ENCODE results near the gene PLEKHA6. TPM values are rescaled to one million over a fixed set of nuclear protein-coding genes. Genes with fewer than 3 reads are reported as not detected.
A peak's percentile ranks its signal among the peaks of the same experiment; 100 is the strongest.

The PLEKHA6 gene
- polyA plus RNA-seq, 3 donors: 0.08 TPM; not detected in 1

DNA sequence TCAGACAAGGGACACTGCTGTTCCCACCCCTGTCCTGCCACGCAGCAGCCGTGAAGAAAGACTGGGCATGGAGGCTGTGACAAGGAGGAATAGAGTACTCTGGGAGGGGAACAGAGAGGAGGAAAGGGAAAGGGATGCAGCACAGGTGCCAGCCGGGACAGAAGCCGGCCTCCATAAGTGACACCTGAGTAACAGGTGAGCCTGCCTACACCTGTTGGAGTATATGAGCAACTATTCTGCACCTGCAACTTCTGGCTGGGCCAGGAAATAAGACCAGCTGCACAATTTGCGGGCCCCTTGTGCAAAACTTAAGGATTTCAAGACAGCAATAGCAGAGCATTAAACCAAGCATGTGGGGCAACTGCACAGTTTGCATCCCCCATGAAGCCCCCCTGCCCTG, 73.4 kb downstream of the PLEKHA6 start:
- Histone ChIP-seq H3K9me3 (replicated peaks in 1 of 2; ENCODE audit: control insufficient read depth in 1 of 2, insufficient read depth in 1 of 2, low read length in 2 of 2) (no peaks in the 10 kb centered on the region), H3K4me2 (replicated peaks; ENCODE audit: extremely low read depth, low read length, poor library complexity, severe bottlenecking) (peak overlapping the region; percentile 84), H3K27ac (ENCODE audit: low read depth in 1 of 2, low read length in 2 of 2) (peak overlapping the region; percentile 90 to 95), H3K79me2 (ENCODE audit: insufficient read depth, low read length) (no peaks in the 10 kb centered on the region), H2AFZ (ENCODE audit: insufficient read depth, low read depth, low read length, poor library complexity, severe bottlenecking) (peak overlapping the region; percentile 75), H3K27me3 (ENCODE audit: control insufficient read depth in 2 of 2, insufficient read depth in 2 of 2, low read length in 2 of 2) (no peaks in the 10 kb centered on the region), H3K4me3 (replicated peaks in 1 of 3; ENCODE audit: low read depth in 2 of 3, low read length in 3 of 3) (peak overlapping the region; percentile 44 to 76 (median 44)), H3K9ac (ENCODE audit: insufficient read depth, low read length, poor library complexity, severe bottlenecking) (peak overlapping the region; percentile 71), H3K36me3 (replicated peaks in 1 of 2; ENCODE audit: control insufficient read depth in 1 of 2, insufficient read depth in 2 of 2, low read length in 2 of 2) (no peaks in the 10 kb centered on the region), H4K20me1 (ENCODE audit: insufficient read depth, low read length) (no peaks in the 10 kb centered on the region), H3K4me1 (ENCODE audit: control insufficient read depth in 1 of 2, insufficient read depth in 2 of 2, low read length in 2 of 2) (peaks cover 37 to 39% of the 10 kb centered on the region in 2 donors)
- Mint-ChIP-seq H3K9me3 (peaks cover 0 to 1% (median 0%) of the 10 kb centered on the region in 7 donors), H3K36me3 (no peaks in the 10 kb centered on the region), H3K4me1 (peaks cover 37% of the 10 kb centered on the region), H3K27me3 (ENCODE audit: low read depth in 3 of 3) (peaks cover 3 to 5% (median 3%) of the 10 kb centered on the region in 3 donors), H3K4me3 (peak overlapping the region; percentile 84 to 92), H3K27ac (peak overlapping the region; percentile 82 to 99 (median 97))
- 48% methylated on average over 5 of the region's 5 CpGs for WGBS (ENCODE audit: insufficient coverage)
- intact Hi-C loops (cut with micrococcal nuclease): no loop called here
- TF ChIP-seq CTCF (IDR thresholded peaks at IDR 0.05): no peak
- no peak for DNase-seq

- Mint-ChIP-seq H3K4me3 (peak overlapping the region; percentile 76 to 84), H3K36me3 (no peaks in the 10 kb centered on the region), H3K9me3 (peaks cover 0 to 1% (median 0%) of the 10 kb centered on the region in 7 donors), H3K27ac (peak overlapping the region; percentile 63 to 98 (median 97)), H3K27me3 (ENCODE audit: low read depth in 3 of 3) (peaks cover 3 to 5% (median 3%) of the 10 kb centered on the region in 3 donors), H3K4me1 (peaks cover 37% of the 10 kb centered on the region)
- TF ChIP-seq CTCF (IDR thresholded peaks at IDR 0.05): no peak
- Histone ChIP-seq H3K9ac (ENCODE audit: insufficient read depth, low read length, poor library complexity, severe bottlenecking) (no peak overlapping the region), H3K36me3 (replicated peaks in 1 of 2; ENCODE audit: control insufficient read depth in 1 of 2, insufficient read depth in 2 of 2, low read length in 2 of 2) (no peaks in the 10 kb centered on the region), H4K20me1 (ENCODE audit: insufficient read depth, low read length) (no peaks in the 10 kb centered on the region), H3K27me3 (ENCODE audit: control insufficient read depth in 2 of 2, insufficient read depth in 2 of 2, low read length in 2 of 2) (no peaks in the 10 kb centered on the region), H3K4me1 (ENCODE audit: control insufficient read depth in 1 of 2, insufficient read depth in 2 of 2, low read length in 2 of 2) (peaks cover 37 to 39% of the 10 kb centered on the region in 2 donors), H3K4me2 (replicated peaks; ENCODE audit: extremely low read depth, low read length, poor library complexity, severe bottlenecking) (peak overlapping the region; percentile 84), H2AFZ (ENCODE audit: insufficient read depth, low read depth, low read length, poor library complexity, severe bottlenecking) (peak overlapping the region; percentile 44), H3K79me2 (ENCODE audit: insufficient read depth, low read length) (no peaks in the 10 kb centered on the region), H3K9me3 (replicated peaks in 1 of 2; ENCODE audit: control insufficient read depth in 1 of 2, insufficient read depth in 1 of 2, low read length in 2 of 2) (no peaks in the 10 kb centered on the region), H3K27ac (ENCODE audit: low read depth in 1 of 2, low read length in 2 of 2) (peak overlapping the region; percentile 90 to 95), H3K4me3 (replicated peaks in 1 of 3; ENCODE audit: low read depth in 2 of 3, low read length in 3 of 3) (peak overlapping the region in 1 of 3 experiments; percentile 76)
- DNase-seq: no peak
- intact Hi-C loops (cut with micrococcal nuclease): no loop called here
- 58% methylated on average over 4 of the region's 13 CpGs for WGBS (ENCODE audit: insufficient coverage)
Observed at GRCh38 chr1:204285436-204286305, 74.1 kb downstream of the PLEKHA6 start.

Data from CD14-positive monocyte (primary cell).